GM12878 (cell line): ENCODE results near the gene RYR2.

Source experiments
- ATF3 ChIP-seq: IDR thresholded peaks from 2 replicates; pipeline ENCODE4 v1.6.1; 2011; ENCODE audit warnings: low read depth, mild to moderate bottlenecking, low read length, moderate library complexity, borderline replicate concordance; ENCODE audit errors: extremely low read depth
- CREB1 ChIP-seq: IDR thresholded peaks from 2 replicates; pipeline ENCODE4 v1.6.1; 2012; ENCODE audit warnings: low read depth, mild to moderate bottlenecking, inconsistent platforms
- CTCF ChIP-seq, 3 experiments: IDR thresholded peaks in 2 of 3; conservative IDR thresholded peaks in 1 of 3; 2 replicates each; pipeline ENCODE4 v1.5.1; 2011; ENCODE audit warnings: low read depth in 3 of 3, low read length in 3 of 3, mild to moderate bottlenecking in 3 of 3, control low read depth in 2 of 3, moderate library complexity in 2 of 3, inconsistent platforms in 1 of 3, mixed read lengths in 1 of 3; ENCODE audit not compliant: control insufficient read depth in 2 of 3, insufficient read depth in 1 of 3; ENCODE audit errors: extremely low read depth in 1 of 3
- EP300 ChIP-seq, 2 experiments: fragments of 150-350 bp in 1 of 2; IDR thresholded peaks; 2 replicates each; pipeline ENCODE4 v1.6.1; 2011 to 2012; ENCODE audit warnings: low read depth in 2 of 2, low read length in 2 of 2, borderline replicate concordance in 1 of 2, improper control_type of control experiment in 1 of 2, inconsistent platforms in 1 of 2; ENCODE audit not compliant: control insufficient read depth in 1 of 2
- HDAC2 ChIP-seq: fragments of 200-600 bp; sonication (generic); IDR thresholded peaks from 2 replicates; pipeline ENCODE4 v1.6.1; 2017
- MTA2 ChIP-seq: fragments of 450-650 bp; IDR thresholded peaks from 2 replicates; pipeline ENCODE4 v1.6.1; 2016; ENCODE audit warnings: low read depth, mild to moderate bottlenecking, moderate library complexity
- NBN ChIP-seq: fragments of 450-650 bp; IDR thresholded peaks from 2 replicates; pipeline ENCODE4 v1.6.1; 2016
- NR2C2 ChIP-seq: IDR thresholded peaks from 2 replicates; pipeline ENCODE4 v1.6.1; 2011; ENCODE audit warnings: borderline replicate concordance, low read depth; ENCODE audit not compliant: control insufficient read depth, insufficient read length
- POLR2A ChIP-seq: IDR thresholded peaks from 2 replicates; pipeline ENCODE4 v1.6.1; 2011; ENCODE audit warnings: low read depth, mild to moderate bottlenecking, low read length
- POLR2AphosphoS5 ChIP-seq: IDR thresholded peaks from 2 replicates; pipeline ENCODE4 v1.6.1; 2011; ENCODE audit warnings: mild to moderate bottlenecking, low read length, inconsistent platforms
- TARDBP ChIP-seq: IDR thresholded peaks from 2 replicates; pipeline ENCODE4 v1.6.1; 2016; ENCODE audit warnings: borderline replicate concordance
- WRNIP1 ChIP-seq: IDR thresholded peaks from 2 replicates; pipeline ENCODE4 v1.6.1; 2011; ENCODE audit warnings: low read depth, low read length, improper control_type of control experiment, borderline replicate concordance
- ZBTB11 ChIP-seq: fragments of 450-650 bp; formaldehyde crosslinking; IDR thresholded peaks from 2 replicates; pipeline ENCODE4 v1.5.0; 2022; ENCODE audit warnings: mild to moderate bottlenecking, missing genetic modification characterization
- TF ChIP-seq, protein P1 (sequence below): fragments of 450-650 bp; IDR thresholded peaks from 2 replicates; pipeline ENCODE4 v1.6.1; 2014; ENCODE audit warnings: mild to moderate bottlenecking

GRCh38 chr1:237367758-237368157 lies 325.8 kb downstream of the RYR2 start:
- no peak for TF ChIP-seq ZBTB11
- TF ChIP-seq NR2C2 = no peak
- TF ChIP-seq CREB1 = no peak
- no peak for TF ChIP-seq MTA2
- TF ChIP-seq, protein P1, sequence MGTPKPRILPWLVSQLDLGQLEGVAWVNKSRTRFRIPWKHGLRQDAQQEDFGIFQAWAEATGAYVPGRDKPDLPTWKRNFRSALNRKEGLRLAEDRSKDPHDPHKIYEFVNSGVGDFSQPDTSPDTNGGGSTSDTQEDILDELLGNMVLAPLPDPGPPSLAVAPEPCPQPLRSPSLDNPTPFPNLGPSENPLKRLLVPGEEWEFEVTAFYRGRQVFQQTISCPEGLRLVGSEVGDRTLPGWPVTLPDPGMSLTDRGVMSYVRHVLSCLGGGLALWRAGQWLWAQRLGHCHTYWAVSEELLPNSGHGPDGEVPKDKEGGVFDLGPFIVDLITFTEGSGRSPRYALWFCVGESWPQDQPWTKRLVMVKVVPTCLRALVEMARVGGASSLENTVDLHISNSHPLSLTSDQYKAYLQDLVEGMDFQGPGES = no peak
- TF ChIP-seq CTCF (IDR thresholded peaks at IDR 0.05 in 2 of 3, conservative IDR thresholded peaks at IDR 0.05 in 1 of 3; ENCODE audit: control insufficient read depth in 2 of 3, extremely low read depth in 1 of 3, insufficient read depth in 1 of 3, low read depth in 3 of 3, low read length in 3 of 3) = no peak
- no peak for TF ChIP-seq POLR2AphosphoS5
- TF ChIP-seq WRNIP1 = no peak
- TF ChIP-seq NBN = no peak
- TF ChIP-seq TARDBP = no peak
- TF ChIP-seq ATF3 = no peak
- TF ChIP-seq EP300 (IDR thresholded peaks at IDR 0.05; ENCODE audit: borderline replicate concordance in 1 of 2, control insufficient read depth in 1 of 2, low read depth in 2 of 2, low read length in 2 of 2) = no peak
- TF ChIP-seq POLR2A = no peak
- no peak for TF ChIP-seq HDAC2
